Glutamatergic neuron (in vitro differentiated cells): ENCODE measurements around the gene ROCK2. TPM values are rescaled to one million over a fixed set of nuclear protein-coding genes. Genes with fewer than 3 reads are reported as not detected.

Source experiments
- DNase-seq: peaks from one replicate; pipeline ENCODE4 v3.0.0; 2022
- H3K27ac Mint-ChIP-seq: one replicate; pipeline ENCODE4 v1.8.0; 2020; ENCODE audit warnings: mild to moderate bottlenecking, mixed read lengths, inconsistent platforms; ENCODE audit not compliant: unreplicated experiment
- H3K27me3 Mint-ChIP-seq: one replicate; pipeline ENCODE4 v1.8.0; 2020; ENCODE audit warnings: mild to moderate bottlenecking, moderate library complexity, mixed read lengths, inconsistent platforms; ENCODE audit not compliant: unreplicated experiment
- H3K36me3 Mint-ChIP-seq: one replicate; pipeline ENCODE4 v1.8.0; 2020; ENCODE audit warnings: mild to moderate bottlenecking, mixed read lengths, inconsistent platforms; ENCODE audit not compliant: unreplicated experiment
- H3K4me1 Mint-ChIP-seq: one replicate; pipeline ENCODE4 v1.8.0; 2020; ENCODE audit warnings: mild to moderate bottlenecking, low read depth, mixed read lengths, inconsistent platforms; ENCODE audit not compliant: unreplicated experiment
- H3K4me3 Mint-ChIP-seq: one replicate; pipeline ENCODE4 v1.8.0; 2020; ENCODE audit warnings: mild to moderate bottlenecking, mixed read lengths, inconsistent platforms; ENCODE audit not compliant: unreplicated experiment
- H3K9me3 Mint-ChIP-seq: one replicate; pipeline ENCODE4 v1.8.0; 2020; ENCODE audit warnings: mild to moderate bottlenecking, moderate library complexity, mixed read lengths, inconsistent platforms; ENCODE audit not compliant: unreplicated experiment
- total RNA-seq: library from RNA; stranded (reverse); fragmentation: NEBNext Ultra II Directional; extraction: Animal tissue kit (Norgen Biotek cat#: 25700); gene quantifications from one replicate; pipeline ENCODE4 v1.2.1, GENCODE V29; 2021; ENCODE audit not compliant: unreplicated experiment
- TF ChIP-seq, protein P1 (sequence below): fragments of 200-600 bp; sonication (generic); IDR thresholded peaks from one replicate; pipeline ENCODE4 v1.5.0; 2021; ENCODE audit not compliant: partially characterized antibody, unreplicated experiment

The ROCK2 gene
- total RNA-seq, 1 donor from 2014 or later = 34.6 TPM

DNA sequence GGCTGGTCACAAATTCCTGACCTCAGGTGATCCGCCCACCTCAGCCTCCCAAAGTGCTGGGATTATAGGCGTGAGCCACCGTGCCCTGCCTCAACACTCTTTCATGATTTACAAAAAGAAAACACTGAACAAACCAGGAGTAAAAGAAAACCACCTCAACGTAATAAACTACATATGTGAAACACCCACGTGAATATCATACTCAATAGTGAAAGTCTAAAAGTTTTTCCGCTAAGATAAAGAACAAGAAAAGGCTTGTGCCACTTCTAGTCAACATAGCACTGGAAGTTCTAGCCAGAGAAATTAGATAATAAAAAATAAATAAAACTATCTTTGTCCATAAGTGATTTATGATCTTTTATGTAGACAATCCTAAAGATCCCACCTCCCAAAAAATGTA lies 68.5 kb downstream of the ROCK2 start:
- no peaks in the 10 kb centered on the region for H3K4me1 Mint-ChIP-seq
- H3K4me3 Mint-ChIP-seq = no peak overlapping the region
- H3K9me3 Mint-ChIP-seq = no peaks in the 10 kb centered on the region
- no peak overlapping the region for H3K27ac Mint-ChIP-seq
- H3K27me3 Mint-ChIP-seq = no peaks in the 10 kb centered on the region
- DNase-seq = no peak
- H3K36me3 Mint-ChIP-seq = peaks cover 5% of the 10 kb centered on the region
- TF ChIP-seq, protein P1, sequence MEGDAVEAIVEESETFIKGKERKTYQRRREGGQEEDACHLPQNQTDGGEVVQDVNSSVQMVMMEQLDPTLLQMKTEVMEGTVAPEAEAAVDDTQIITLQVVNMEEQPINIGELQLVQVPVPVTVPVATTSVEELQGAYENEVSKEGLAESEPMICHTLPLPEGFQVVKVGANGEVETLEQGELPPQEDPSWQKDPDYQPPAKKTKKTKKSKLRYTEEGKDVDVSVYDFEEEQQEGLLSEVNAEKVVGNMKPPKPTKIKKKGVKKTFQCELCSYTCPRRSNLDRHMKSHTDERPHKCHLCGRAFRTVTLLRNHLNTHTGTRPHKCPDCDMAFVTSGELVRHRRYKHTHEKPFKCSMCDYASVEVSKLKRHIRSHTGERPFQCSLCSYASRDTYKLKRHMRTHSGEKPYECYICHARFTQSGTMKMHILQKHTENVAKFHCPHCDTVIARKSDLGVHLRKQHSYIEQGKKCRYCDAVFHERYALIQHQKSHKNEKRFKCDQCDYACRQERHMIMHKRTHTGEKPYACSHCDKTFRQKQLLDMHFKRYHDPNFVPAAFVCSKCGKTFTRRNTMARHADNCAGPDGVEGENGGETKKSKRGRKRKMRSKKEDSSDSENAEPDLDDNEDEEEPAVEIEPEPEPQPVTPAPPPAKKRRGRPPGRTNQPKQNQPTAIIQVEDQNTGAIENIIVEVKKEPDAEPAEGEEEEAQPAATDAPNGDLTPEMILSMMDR = no peak

DNA sequence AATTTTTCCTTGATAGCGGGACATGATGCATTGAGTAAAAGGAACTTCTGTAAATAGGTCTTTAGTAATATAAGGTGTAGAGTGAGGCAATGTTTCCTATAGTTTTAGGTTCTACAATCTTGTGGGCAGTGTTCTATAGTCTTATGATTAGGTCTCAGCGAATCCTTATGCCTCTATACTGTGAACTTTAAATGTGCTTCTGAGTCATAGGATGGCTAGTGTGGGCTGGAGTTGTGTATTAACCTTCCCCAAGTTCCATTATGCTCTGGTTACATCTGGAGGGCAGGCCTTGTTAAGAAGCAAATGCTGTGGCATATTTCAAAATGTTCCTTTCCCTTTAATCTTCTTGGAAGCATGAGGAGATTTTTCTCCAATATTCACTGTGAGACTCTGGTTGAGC lies 73.5 kb downstream of the ROCK2 start:
- Mint-ChIP-seq H3K27me3 (no peaks in the 10 kb centered on the region), H3K9me3 (peaks cover 2% of the 10 kb centered on the region), H3K4me3 (no peak overlapping the region), H3K36me3 (peaks cover 5% of the 10 kb centered on the region), H3K4me1 (no peaks in the 10 kb centered on the region), H3K27ac (no peak overlapping the region)
- TF ChIP-seq, protein P1 = no peak
- no peak for DNase-seq

DNA sequence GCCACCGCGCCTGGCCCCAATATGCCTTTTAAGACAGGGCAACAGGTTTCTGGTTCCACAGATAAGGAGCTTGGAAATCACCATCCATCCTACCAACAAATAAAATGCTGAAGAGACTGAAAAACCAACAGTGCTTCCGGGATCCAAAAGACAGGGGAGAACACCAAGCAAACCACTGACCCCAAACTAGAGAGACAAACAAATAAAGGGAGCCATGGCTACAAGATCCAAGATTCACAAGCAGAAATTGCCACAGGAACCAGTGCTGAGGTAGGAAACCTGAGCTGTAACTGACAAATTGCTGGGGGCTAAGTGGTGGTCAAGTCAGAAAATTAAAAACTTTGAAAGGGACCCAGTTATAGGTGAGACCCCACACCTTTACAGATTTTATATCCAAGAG lies 76.5 kb downstream of the ROCK2 start:
- H3K27ac Mint-ChIP-seq = no peak overlapping the region

DNA sequence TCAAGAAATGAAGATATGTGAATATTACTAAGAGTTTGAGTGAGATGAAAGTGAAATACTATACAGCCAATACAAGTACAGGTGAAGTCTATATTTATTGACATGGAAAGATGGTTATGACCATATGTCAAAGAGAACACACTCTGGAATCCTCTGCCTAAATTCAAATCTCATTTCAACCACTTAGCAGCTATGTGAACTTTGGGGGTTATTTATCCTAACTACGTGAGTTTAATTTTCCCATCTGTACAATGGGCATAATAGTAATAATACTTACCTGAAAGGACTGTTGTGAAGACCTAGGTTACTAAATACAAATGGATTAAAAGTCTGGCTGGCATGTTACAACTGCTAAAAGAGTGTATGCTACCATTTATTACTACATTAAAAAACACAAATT lies 79.6 kb downstream of the ROCK2 start:
- Mint-ChIP-seq H3K36me3 (peaks cover 6% of the 10 kb centered on the region), H3K9me3 (peaks cover 3% of the 10 kb centered on the region), H3K4me3 (no peak overlapping the region), H3K27me3 (no peaks in the 10 kb centered on the region), H3K4me1 (no peaks in the 10 kb centered on the region), H3K27ac (no peak overlapping the region)
- DNase-seq = no peak
- TF ChIP-seq, protein P1 = no peak

More for the DNA sequence above, 76.5 kb downstream of the ROCK2 start:
- H3K36me3 Mint-ChIP-seq = peaks cover 5% of the 10 kb centered on the region
- H3K9me3 Mint-ChIP-seq = peaks cover 2% of the 10 kb centered on the region
- H3K27me3 Mint-ChIP-seq = no peaks in the 10 kb centered on the region
- no peak for DNase-seq
- TF ChIP-seq, protein P1 = no peak
- no peaks in the 10 kb centered on the region for H3K4me1 Mint-ChIP-seq
- no peak overlapping the region for H3K4me3 Mint-ChIP-seq

DNA sequence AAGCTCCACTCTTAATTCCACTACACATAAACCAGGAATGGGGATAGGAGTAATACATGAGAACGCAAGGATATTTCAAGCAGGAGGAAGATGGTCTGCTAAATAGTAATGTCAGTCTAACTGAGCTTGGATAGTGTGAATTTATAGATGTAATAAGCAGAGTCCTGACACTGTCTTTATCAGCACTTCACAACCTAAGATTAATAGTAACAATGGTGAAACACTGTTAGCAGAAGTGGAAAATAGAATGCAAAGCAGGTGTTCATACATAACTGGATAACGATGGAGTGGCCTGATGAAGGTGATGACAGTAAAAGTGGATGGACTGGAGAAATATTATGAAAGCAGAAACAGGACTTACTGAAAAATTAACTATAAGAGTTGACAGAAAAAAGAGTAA lies 80.4 kb downstream of the ROCK2 start:
- TF ChIP-seq, protein P1 = no peak
- Mint-ChIP-seq H3K4me3 (no peak overlapping the region), H3K36me3 (peaks cover 6% of the 10 kb centered on the region), H3K27ac (no peak overlapping the region), H3K9me3 (peaks cover 1% of the 10 kb centered on the region), H3K4me1 (no peaks in the 10 kb centered on the region), H3K27me3 (no peaks in the 10 kb centered on the region)
- no peak for DNase-seq
